HepG2 (cell line): ENCODE data around the gene ZDHHC8. TPM values are rescaled to one million over a fixed set of nuclear protein-coding genes. Genes with fewer than 3 reads are reported as not detected.

Experiments
- ATAC-seq: fragments of 200-7000 bp; cut with Tn5 transposase; 3 replicates; pipeline ENCODE4 v1.9.1; 2020; ENCODE audit warnings: mild to moderate bottlenecking, moderate library complexity
- BruUV-seq: library from RNA; stranded (reverse); fragments of 400-500 nt; replicated peaks from 2 replicates; lab custom pipeline; 2021; lab: Mats Ljungman, UMichigan
- CTCF ChIA-PET: fragments of 300-600 bp; formaldehyde crosslinking; extraction: SDS; loops from one replicate; lab custom pipeline; 2021; ENCODE audit warnings: low total read pairs, inconsistent platforms, low intra/inter-chr PET ratio; lab: Yijun Ruan, JAX
- POLR2A ChIA-PET: fragments of 350-600 bp; sonication (Branson Sonifier 250); formaldehyde crosslinking; loops from one replicate; lab custom pipeline; 2020; ENCODE audit warnings: antibody characterized with exemption, inconsistent platforms; lab: Yijun Ruan, JAX
- DNase-seq: peaks from one replicate; pipeline ENCODE4 v3.0.0-alpha.2; 2015; ENCODE audit warnings: low spot score
- FAIRE-seq: peaks from 3 replicates; lab custom pipeline; 2011; peaks lifted over from hg19 to GRCh38; lab: Jason Lieb, UNC
- H2AFZ ChIP-seq: one replicate; pipeline ENCODE4 v1.6.1; 2011; ENCODE audit warnings: low read length, inconsistent platforms
- H3K27ac ChIP-seq: fragments of 300-600 bp; 3 replicates; pipeline ENCODE4 v1.8.0; 2011; ENCODE audit warnings: mixed run types, mild to moderate bottlenecking, mixed read lengths, low read length, inconsistent platforms; ENCODE audit not compliant: insufficient read depth; ENCODE audit errors: extremely low read length
- H3K27me3 ChIP-seq, 2 experiments: fragments of 200-600 bp in 1 of 2; 2 replicates in 1 of 2; 3 replicates in 1 of 2; pipeline versions ENCODE4 v1.6.0 to v1.8.0; 2011; ENCODE audit warnings: low read length in 2 of 2, mild to moderate bottlenecking in 2 of 2, moderate library complexity in 2 of 2, inconsistent platforms in 1 of 2; ENCODE audit not compliant: insufficient read depth in 2 of 2, control insufficient read depth in 1 of 2
- H3K36me3 ChIP-seq, 2 experiments: fragments of 200-600 bp in 1 of 2; replicated peaks in 1 of 2; 2 replicates in 1 of 2; 3 replicates in 1 of 2; pipeline versions ENCODE4 v1.5.1 to v1.8.0; 2011; ENCODE audit warnings: low read length in 2 of 2, inconsistent platforms in 1 of 2; ENCODE audit not compliant: insufficient read depth in 2 of 2, control insufficient read depth in 1 of 2
- H3K4me1 ChIP-seq: 2 replicates; pipeline ENCODE4 v1.5.1; 2012; ENCODE audit warnings: low read length, inconsistent platforms; ENCODE audit not compliant: insufficient read depth
- H3K4me2 ChIP-seq: 2 replicates; pipeline ENCODE4 v1.6.0; 2011; ENCODE audit warnings: low read depth, low read length, inconsistent platforms
- H3K4me3 ChIP-seq, 3 experiments: fragments of 200-600 bp in 1 of 3; sonication (generic), shearing (Covaris generic) in 1 of 3; replicated peaks in 1 of 3; 2 replicates each; pipeline ENCODE4 v1.5.1; 2011 to 2016; ENCODE audit warnings: low read length in 3 of 3, inconsistent platforms in 2 of 3, low read depth in 2 of 3, mild to moderate bottlenecking in 2 of 3, control low read depth in 1 of 3, mixed read lengths in 1 of 3; ENCODE audit not compliant: insufficient read depth in 1 of 3
- H3K79me2 ChIP-seq: one replicate; pipeline ENCODE4 v1.6.1; 2011; ENCODE audit warnings: low read length, inconsistent platforms; ENCODE audit not compliant: insufficient read depth
- H3K9ac ChIP-seq: 2 replicates; pipeline ENCODE4 v1.6.0; 2011; ENCODE audit warnings: mild to moderate bottlenecking, low read depth, low read length, inconsistent platforms; ENCODE audit not compliant: insufficient read depth
- H3K9me3 ChIP-seq: 2 replicates; pipeline ENCODE4 v1.5.1; 2012; ENCODE audit warnings: mild to moderate bottlenecking, low read length
- H4K20me1 ChIP-seq: 2 replicates; pipeline ENCODE4 v1.6.0; 2011; ENCODE audit warnings: inconsistent platforms, mild to moderate bottlenecking, low read length, moderate library complexity; ENCODE audit not compliant: insufficient read depth
- CHD2 ChIP-seq: IDR thresholded peaks from 2 replicates; pipeline ENCODE4 v1.6.1; 2011; ENCODE audit warnings: low read depth, low read length, improper control_type of control experiment
- MBNL3 ChIP-seq: fragments of 250-450 bp; sonication (Bioruptor Pico); conservative IDR thresholded peaks from 2 replicates; pipeline ENCODE4 v1.8.0; 2022; ENCODE audit warnings: mild to moderate bottlenecking, inconsistent platforms
- SMARCC2 ChIP-seq: fragments of 450-650 bp; IDR thresholded peaks from 2 replicates; pipeline ENCODE4 v1.6.1; 2017; ENCODE audit warnings: antibody characterized with exemption, mild to moderate bottlenecking
- ZBTB3 ChIP-seq: sonication (generic); formaldehyde crosslinking; IDR thresholded peaks from 2 replicates; pipeline ENCODE4 v1.4.0; 2020; ENCODE audit warnings: low read depth, mild to moderate bottlenecking, moderate library complexity, missing genetic modification reagents, borderline replicate concordance
- ZNF10 ChIP-seq: sonication (generic); formaldehyde crosslinking; IDR thresholded peaks from 2 replicates; pipeline ENCODE4 v1.4.0; 2020; ENCODE audit warnings: mild to moderate bottlenecking, low read depth, missing genetic modification reagents, borderline replicate concordance
- ZNF232 ChIP-seq: sonication (generic); formaldehyde crosslinking; IDR thresholded peaks from 2 replicates; pipeline ENCODE4 v1.4.0; 2020; ENCODE audit warnings: missing genetic modification reagents, borderline replicate concordance
- ZNF891 ChIP-seq: sonication (generic); formaldehyde crosslinking; IDR thresholded peaks from 2 replicates; pipeline ENCODE4 v1.5.0; 2020; ENCODE audit warnings: mild to moderate bottlenecking, missing genetic modification reagents
- WGBS: methylation state at CpG from one replicate; pipeline ENCODE4 v1.1.6; 2017; ENCODE audit warnings: low lambda C conversion rate; 5-methylcytosine and 5-hydroxymethylcytosine counted together
- in situ Hi-C: cut with HindIII; loops from 2 replicates; pipeline ENCODE4 v1.10.0; 2017; ENCODE audit warnings: low pct_unique_long_range_greater_than_20kb; ENCODE audit not compliant: extremely low pct_ligation_motif_present
- intact Hi-C: fragments of 100-400 bp; cut with micrococcal nuclease; formaldehyde crosslinking; loops from one replicate; pipeline ENCODE4 v1.10.0; 2022; ENCODE audit not compliant: unreplicated experiment
- polyA plus RNA-seq, 8 experiments: library from polyadenylated mRNA; depleted of rRNA in 3 of 8; stranded (reverse) in 7 of 8; unstranded in 1 of 8; fragments of >200 nt; fragmentation: Illumina TruSeq in 4 of 8; extraction: Trizol in 4 of 8; gene quantifications; 2 replicates each; pipeline versions ENCODE4 v1.2.1 to v1.2.3, GENCODE V29; 2011 to 2016; ENCODE audit warnings: low read depth in 4 of 8, missing spikeins in 1 of 8, mixed read lengths in 1 of 8; ENCODE audit not compliant: insufficient read depth in 1 of 8
- total RNA-seq, 5 experiments: library from RNA; depleted of rRNA; stranded (reverse); fragments of >200 nt; fragmentation: Illumina TruSeq; extraction: Trizol; gene quantifications; 2 replicates each; pipeline ENCODE4 v1.2.3, GENCODE V29; 2016; ENCODE audit warnings: low read depth in 1 of 5
- TF ChIP-seq, protein P1 (sequence below): sonication (generic); formaldehyde crosslinking; IDR thresholded peaks from 2 replicates; pipeline ENCODE4 v1.8.1; 2023; ENCODE audit warnings: mild to moderate bottlenecking, missing genetic modification reagents

Gene ZDHHC8
- total and polyA plus RNA-seq, 2 of the 13 experiments (the other 11 are each of a cell fraction or from before 2014, with no cell fraction given) = 7.5 to 21.3 TPM

DNA sequence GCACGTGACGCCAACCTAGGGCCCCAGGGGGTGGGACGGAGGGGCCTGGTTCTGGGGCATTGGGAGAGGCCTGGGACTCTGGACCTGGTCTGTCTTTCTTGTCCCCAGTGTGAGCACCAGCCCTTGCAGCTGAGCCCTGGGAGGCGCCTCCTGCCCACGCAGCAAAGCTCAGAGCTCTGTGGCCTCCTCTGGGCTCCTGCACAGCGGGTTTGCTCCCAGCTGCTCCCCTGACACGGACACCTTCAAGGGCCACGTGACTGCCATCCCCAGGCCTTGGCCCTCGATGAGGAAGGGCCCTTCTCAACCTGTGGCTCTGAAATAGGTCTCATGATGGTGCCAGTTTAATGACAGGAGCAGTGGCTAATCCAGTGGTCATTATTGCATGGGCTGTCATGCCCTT, 50.8 kb downstream of the ZDHHC8 start:
- TF ChIP-seq ZBTB3 (CRISPR knock-in tag) = no peak
- intact Hi-C loops = no loop called here
- WGBS = no CpG with 5 or more reads among the region's 9 CpGs
- ChIA-PET POLR2A (no interaction called here), CTCF (no interaction called here)
- H2AFZ ChIP-seq = no peak overlapping the region
- no peaks in the 10 kb centered on the region for H3K36me3 ChIP-seq
- FAIRE-seq (no peak), DNase-seq (no peak), ATAC-seq (no peak)
- no peaks in the 10 kb centered on the region for H3K4me1 ChIP-seq
- no peak overlapping the region for H3K27ac ChIP-seq
- no peaks in the 10 kb centered on the region for H3K9me3 ChIP-seq
- in situ Hi-C loops = no loop called here
- no peaks in the 10 kb centered on the region for H3K79me2 ChIP-seq
- H4K20me1 ChIP-seq = 0 out of 2 replicates have a peak, but pooled peaks cover 3% of the 10 kb centered on the region
- H3K27me3 ChIP-seq = peaks cover 23 to 71% of the 10 kb centered on the region in 2 experiments; a peak in 4 of 5 replicates
- no peak overlapping the region for H3K4me2 ChIP-seq
- no peak overlapping the region for H3K4me3 ChIP-seq
- BruUV-seq = no TSS peak
- H3K9ac ChIP-seq = no peak overlapping the region

DNA sequence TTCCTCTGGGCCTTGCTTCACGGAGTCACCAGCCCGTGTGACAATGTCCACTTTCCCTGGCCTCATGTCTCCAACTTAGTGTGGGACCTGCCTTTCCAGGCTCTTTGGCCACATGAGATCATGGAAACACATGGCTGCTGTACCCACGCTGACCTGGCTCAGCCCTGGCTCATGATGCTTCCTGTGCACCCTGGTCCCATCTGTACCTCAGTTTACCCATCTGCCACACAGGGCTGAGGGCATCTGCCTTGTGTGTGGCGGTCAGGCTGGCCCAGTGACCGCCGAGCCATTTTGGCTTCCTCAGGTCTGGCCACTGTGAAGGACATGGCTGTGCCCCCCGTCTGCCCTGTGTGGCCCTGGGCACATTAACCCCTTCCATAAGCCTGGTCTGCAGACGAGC, 51.5 kb downstream of the ZDHHC8 start:
- no TSS peak for BruUV-seq
- Histone ChIP-seq H3K79me2 (no peaks in the 10 kb centered on the region), H4K20me1 (0 out of 2 replicates have a peak, but pooled peaks cover 3% of the 10 kb centered on the region), H3K4me2 (no peak overlapping the region), H3K9ac (no peak overlapping the region), H2AFZ (no peak overlapping the region), H3K36me3 (no peaks in the 10 kb centered on the region), H3K27me3 (peaks cover 24 to 64% of the 10 kb centered on the region in 2 experiments; a peak in 4 of 5 replicates), H3K4me1 (no peaks in the 10 kb centered on the region), H3K27ac (no peak overlapping the region), H3K4me3 (no peak overlapping the region), H3K9me3 (no peaks in the 10 kb centered on the region)
- CTCF ChIA-PET = no interaction called here
- in situ Hi-C loops (no loop called here), intact Hi-C loops (no loop called here)
- ATAC-seq = no peak
- WGBS = 20% methylated on average over 6 of the region's 8 CpGs
- POLR2A ChIA-PET = no interaction called here
- TF ChIP-seq CHD2 (no peak), ZNF232 (CRISPR knock-in tag) (no peak), MBNL3 (no peak), SMARCC2 (no peak), ZNF10 (CRISPR knock-in tag) (no peak), ZNF891 (CRISPR knock-in tag) (no peak)
- TF ChIP-seq, protein P1, sequence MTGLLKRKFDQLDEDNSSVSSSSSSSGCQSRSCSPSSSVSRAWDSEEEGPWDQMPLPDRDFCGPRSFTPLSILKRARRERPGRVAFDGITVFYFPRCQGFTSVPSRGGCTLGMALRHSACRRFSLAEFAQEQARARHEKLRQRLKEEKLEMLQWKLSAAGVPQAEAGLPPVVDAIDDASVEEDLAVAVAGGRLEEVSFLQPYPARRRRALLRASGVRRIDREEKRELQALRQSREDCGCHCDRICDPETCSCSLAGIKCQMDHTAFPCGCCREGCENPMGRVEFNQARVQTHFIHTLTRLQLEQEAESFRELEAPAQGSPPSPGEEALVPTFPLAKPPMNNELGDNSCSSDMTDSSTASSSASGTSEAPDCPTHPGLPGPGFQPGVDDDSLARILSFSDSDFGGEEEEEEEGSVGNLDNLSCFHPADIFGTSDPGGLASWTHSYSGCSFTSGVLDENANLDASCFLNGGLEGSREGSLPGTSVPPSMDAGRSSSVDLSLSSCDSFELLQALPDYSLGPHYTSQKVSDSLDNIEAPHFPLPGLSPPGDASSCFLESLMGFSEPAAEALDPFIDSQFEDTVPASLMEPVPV (CRISPR knock-in tag) = no peak
- FAIRE-seq = no peak
- DNase-seq = no peak
